Colonic mucosa (tissue), 4 donors: Measurements from ENCODE around the gene GFY. TPM values are rescaled to one million over a fixed set of nuclear protein-coding genes. Genes with fewer than 3 reads are reported as not detected.
A peak's percentile ranks its signal among the peaks of the same experiment; 100 is the strongest.

ENCODE experiments used
- DNase-seq: peaks from one replicate; pipeline ENCODE4 v3.0.0-alpha.2; 2020
- H3K27ac ChIP-seq: fragments of 200-600 bp; one replicate; pipeline ENCODE4 v1.8.0; 2021
- H3K27me3 ChIP-seq: fragments of 200-600 bp; one replicate; pipeline ENCODE4 v1.8.0; 2021
- H3K36me3 ChIP-seq: fragments of 200-600 bp; one replicate; pipeline ENCODE4 v1.8.0; 2021
- H3K4me1 ChIP-seq: fragments of 200-600 bp; one replicate; pipeline ENCODE4 v1.8.0; 2021; ENCODE audit warnings: mild to moderate bottlenecking
- H3K4me3 ChIP-seq: fragments of 200-600 bp; one replicate; pipeline ENCODE4 v1.8.0; 2021
- H3K9ac ChIP-seq, 2 donors: one replicate each; pipeline ENCODE4 v1.7.0; 2013; ENCODE audit warnings: control low read depth in 2 of 2, low read depth in 2 of 2, low read length in 2 of 2
- H3K9me3 ChIP-seq: fragments of 200-600 bp; one replicate; pipeline ENCODE4 v1.8.0; 2021
- CTCF ChIP-seq: fragments of 200-600 bp; IDR thresholded peaks from one replicate; pipeline ENCODE4 v1.8.0; 2022; ENCODE audit warnings: antibody characterized with exemption, mild to moderate bottlenecking
- intact Hi-C: fragments of 100-400 bp; cut with DNase I; formaldehyde crosslinking; loops from one replicate; pipeline ENCODE4 v1.14.1; 2022
- total RNA-seq, 2 donors: library from RNA; stranded (reverse); fragmentation: NEBNext Ultra II Directional in 1 of 2; extraction: Animal tissue kit (Norgen Biotek cat#: 25700) in 1 of 2; gene quantifications; one replicate each; pipeline ENCODE4 v1.2.1, GENCODE V29; 2021
- donor health status: healthy.
- donor health status: DM: no; HTN: no; CAD: no.
- donor health status: DM: no; HTN: no; CAD: no.

The GFY gene
- total RNA-seq, 2 donors from 2014 or later: not detected

- intact Hi-C loops: no loop called here
- DNase-seq: no peak
- no peaks in the 10 kb centered on the region for H3K36me3 ChIP-seq
- TF ChIP-seq CTCF: no peak
- H3K9ac ChIP-seq: no peak overlapping the region
- no peak overlapping the region for H3K27ac ChIP-seq
- no peak overlapping the region for H3K4me3 ChIP-seq
- no peaks in the 10 kb centered on the region for H3K4me1 ChIP-seq
- no peaks in the 10 kb centered on the region for H3K27me3 ChIP-seq
- no peaks in the 10 kb centered on the region for H3K9me3 ChIP-seq
These were observed 35.8 kb upstream of the GFY start for GRCh38 chr19:49389406-49389805.

- no peak for TF ChIP-seq CTCF
These were observed 34.9 kb upstream of the GFY start for GRCh38 chr19:49390131-49390928.

GRCh38 chr19:49390929-49391359 is 34.2 kb upstream of the GFY start:
- Histone ChIP-seq H3K4me3 (no peak overlapping the region), H3K27me3 (no peaks in the 10 kb centered on the region), H3K9ac (no peak overlapping the region), H3K4me1 (no peaks in the 10 kb centered on the region), H3K27ac (no peak overlapping the region), H3K36me3 (no peaks in the 10 kb centered on the region), H3K9me3 (no peaks in the 10 kb centered on the region)
- intact Hi-C loops: no loop called here
- no peak for DNase-seq
- TF ChIP-seq CTCF: no peak

More at GRCh38 chr19:49390131-49390928, 34.9 kb upstream of the GFY start:
- H3K27ac ChIP-seq: no peak overlapping the region
- H3K9ac ChIP-seq: no peak overlapping the region
- no peak for DNase-seq
- no peak overlapping the region for H3K4me3 ChIP-seq
- no peaks in the 10 kb centered on the region for H3K4me1 ChIP-seq
- intact Hi-C loops: no loop called here
- H3K36me3 ChIP-seq: no peaks in the 10 kb centered on the region
- no peaks in the 10 kb centered on the region for H3K27me3 ChIP-seq
- H3K9me3 ChIP-seq: no peaks in the 10 kb centered on the region

GRCh38 chr19:49391581-49392399 is 33.4 kb upstream of the GFY start:
- intact Hi-C loops: loop anchor here (2.0 kb wide), 1 partner anchor 51 kb away; no protein-coding TSS in a partner anchor

More at GRCh38 chr19:49391581-49392399, 33.4 kb upstream of the GFY start:
- peak; percentile 56 for TF ChIP-seq CTCF
- no peaks in the 10 kb centered on the region for H3K27me3 ChIP-seq
- no peaks in the 10 kb centered on the region for H3K9me3 ChIP-seq
- no peaks in the 10 kb centered on the region for H3K4me1 ChIP-seq
- no peaks in the 10 kb centered on the region for H3K36me3 ChIP-seq
- peak overlapping the region in 1 of 2 donors; percentile 56 for H3K9ac ChIP-seq
- DNase-seq: peak; percentile 81
- H3K4me3 ChIP-seq: no peak overlapping the region
- H3K27ac ChIP-seq: no peak overlapping the region
